ENCODE data around the gene HSCB.

GRCh38 chr22:28795932-28796856 lies 54.4 kb downstream of the HSCB start:
- TF ChIP-seq CTCF (IDR thresholded peaks at IDR 0.05) (no peak), ZFX (IDR thresholded peaks at IDR 0.05; ENCODE audit: borderline replicate concordance) (no peak)
